ENCODE measurements around the gene MAP6. TPM values are rescaled to one million over a fixed set of nuclear protein-coding genes. Genes with fewer than 3 reads are reported as not detected.

MAP6 gene
- total and polyA plus RNA-seq, 2 of the 13 experiments (the other 11 are each of a cell fraction or from before 2014, with no cell fraction given): 0.04 TPM; not detected in 1

DNA sequence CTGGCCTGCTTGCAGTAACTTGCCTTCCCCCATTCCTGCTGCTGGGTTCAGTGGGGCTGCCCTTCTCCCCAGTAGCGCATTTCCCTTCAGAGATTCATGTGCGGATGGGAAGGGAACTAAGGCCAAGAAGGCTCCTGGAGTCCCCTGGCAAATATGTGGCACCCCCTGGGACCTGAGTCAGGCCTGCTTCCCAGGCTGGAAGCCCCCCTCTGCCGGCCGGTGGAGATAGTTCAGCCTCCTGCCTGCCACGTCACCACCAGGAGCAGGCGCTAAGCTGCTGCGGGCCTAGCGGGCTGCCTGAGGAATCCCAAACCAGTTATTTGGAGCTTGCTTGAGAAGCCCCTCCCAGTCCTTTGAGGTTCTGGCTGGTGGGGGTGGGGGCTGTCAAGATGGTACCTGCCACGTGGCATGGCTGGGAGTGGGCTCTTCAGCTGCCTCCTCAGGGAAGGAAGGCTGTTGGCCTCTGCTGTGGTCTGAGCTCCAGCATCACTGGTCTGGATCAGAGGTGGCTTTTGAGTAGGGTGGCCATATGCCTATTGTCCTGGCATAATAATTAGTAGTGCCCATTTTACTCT is 104.8 kb downstream of the MAP6 start (continued):
- no peak for TF ChIP-seq NFYB (CRISPR knock-in tag; IDR thresholded peaks at IDR 0.05)
- TF ChIP-seq MEF2D (CRISPR knock-in tag; IDR thresholded peaks at IDR 0.05): 0 out of 2 replicates have a peak, but pooled peaks have one; percentile 24
- TF ChIP-seq ZNF615 (CRISPR knock-in tag; IDR thresholded peaks at IDR 0.05; ENCODE audit: borderline replicate concordance): no peak
- no peak for TF ChIP-seq RAD51 (IDR thresholded peaks at IDR 0.05; ENCODE audit: borderline replicate concordance)
- no peak for TF ChIP-seq MAFG (CRISPR knock-in tag; IDR thresholded peaks at IDR 0.05)
- no peak for TF ChIP-seq ZNF253 (CRISPR knock-in tag; IDR thresholded peaks at IDR 0.05; ENCODE audit: borderline replicate concordance)
- no peak for TF ChIP-seq ZNF562 (CRISPR knock-in tag; IDR thresholded peaks at IDR 0.05; ENCODE audit: borderline replicate concordance)
- TF ChIP-seq ZFP1 (CRISPR knock-in tag; IDR thresholded peaks at IDR 0.05): no peak
- TF ChIP-seq, protein P1, sequence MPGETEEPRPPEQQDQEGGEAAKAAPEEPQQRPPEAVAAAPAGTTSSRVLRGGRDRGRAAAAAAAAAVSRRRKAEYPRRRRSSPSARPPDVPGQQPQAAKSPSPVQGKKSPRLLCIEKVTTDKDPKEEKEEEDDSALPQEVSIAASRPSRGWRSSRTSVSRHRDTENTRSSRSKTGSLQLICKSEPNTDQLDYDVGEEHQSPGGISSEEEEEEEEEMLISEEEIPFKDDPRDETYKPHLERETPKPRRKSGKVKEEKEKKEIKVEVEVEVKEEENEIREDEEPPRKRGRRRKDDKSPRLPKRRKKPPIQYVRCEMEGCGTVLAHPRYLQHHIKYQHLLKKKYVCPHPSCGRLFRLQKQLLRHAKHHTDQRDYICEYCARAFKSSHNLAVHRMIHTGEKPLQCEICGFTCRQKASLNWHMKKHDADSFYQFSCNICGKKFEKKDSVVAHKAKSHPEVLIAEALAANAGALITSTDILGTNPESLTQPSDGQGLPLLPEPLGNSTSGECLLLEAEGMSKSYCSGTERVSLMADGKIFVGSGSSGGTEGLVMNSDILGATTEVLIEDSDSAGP (CRISPR knock-in tag; IDR thresholded peaks at IDR 0.05; ENCODE audit: borderline replicate concordance): 0 out of 2 replicates have a peak, but pooled peaks have one; percentile 27
- no peak for TF ChIP-seq HNRNPK (IDR thresholded peaks at IDR 0.05; ENCODE audit: low read depth, low read length, poor library complexity, severe bottlenecking)
- no peak for TF ChIP-seq GPN1 (CRISPR knock-in tag; IDR thresholded peaks at IDR 0.05; ENCODE audit: borderline replicate concordance)
- no peak for TF ChIP-seq TRIM24 (CRISPR knock-in tag; IDR thresholded peaks at IDR 0.05)
- TF ChIP-seq ZNF30 (CRISPR knock-in tag; IDR thresholded peaks at IDR 0.05): no peak
- TF ChIP-seq, protein P2, sequence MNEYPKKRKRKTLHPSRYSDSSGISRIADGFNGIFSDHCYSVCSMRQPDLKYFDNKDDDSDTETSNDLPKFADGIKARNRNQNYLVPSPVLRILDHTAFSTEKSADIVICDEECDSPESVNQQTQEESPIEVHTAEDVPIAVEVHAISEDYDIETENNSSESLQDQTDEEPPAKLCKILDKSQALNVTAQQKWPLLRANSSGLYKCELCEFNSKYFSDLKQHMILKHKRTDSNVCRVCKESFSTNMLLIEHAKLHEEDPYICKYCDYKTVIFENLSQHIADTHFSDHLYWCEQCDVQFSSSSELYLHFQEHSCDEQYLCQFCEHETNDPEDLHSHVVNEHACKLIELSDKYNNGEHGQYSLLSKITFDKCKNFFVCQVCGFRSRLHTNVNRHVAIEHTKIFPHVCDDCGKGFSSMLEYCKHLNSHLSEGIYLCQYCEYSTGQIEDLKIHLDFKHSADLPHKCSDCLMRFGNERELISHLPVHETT (CRISPR knock-in tag; conservative IDR thresholded peaks at IDR 0.05): no peak
- TF ChIP-seq KDM6A (CRISPR knock-in tag; IDR thresholded peaks at IDR 0.05; ENCODE audit: low read depth): no peak
- TF ChIP-seq FOXP1 (IDR thresholded peaks at IDR 0.05): no peak
- TF ChIP-seq FOXP1 (CRISPR knock-in tag; IDR thresholded peaks at IDR 0.05): no peak
- no peak for TF ChIP-seq SCMH1 (CRISPR knock-in tag; IDR thresholded peaks at IDR 0.05; ENCODE audit: borderline replicate concordance)
- TF ChIP-seq, protein P3, sequence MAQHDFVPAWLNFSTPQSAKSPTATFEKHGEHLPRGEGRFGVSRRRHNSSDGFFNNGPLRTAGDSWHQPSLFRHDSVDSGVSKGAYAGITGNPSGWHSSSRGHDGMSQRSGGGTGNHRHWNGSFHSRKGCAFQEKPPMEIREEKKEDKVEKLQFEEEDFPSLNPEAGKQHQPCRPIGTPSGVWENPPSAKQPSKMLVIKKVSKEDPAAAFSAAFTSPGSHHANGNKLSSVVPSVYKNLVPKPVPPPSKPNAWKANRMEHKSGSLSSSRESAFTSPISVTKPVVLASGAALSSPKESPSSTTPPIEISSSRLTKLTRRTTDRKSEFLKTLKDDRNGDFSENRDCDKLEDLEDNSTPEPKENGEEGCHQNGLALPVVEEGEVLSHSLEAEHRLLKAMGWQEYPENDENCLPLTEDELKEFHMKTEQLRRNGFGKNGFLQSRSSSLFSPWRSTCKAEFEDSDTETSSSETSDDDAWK (CRISPR knock-in tag; IDR thresholded peaks at IDR 0.05): no peak
- no peak for TF ChIP-seq ZNF782 (CRISPR knock-in tag; IDR thresholded peaks at IDR 0.05; ENCODE audit: borderline replicate concordance)
- no peak; the same call in 1 of the 2 replicates for TF ChIP-seq ZNF547 (CRISPR knock-in tag; IDR thresholded peaks at IDR 0.05)
- TF ChIP-seq ZNF816 (CRISPR knock-in tag; IDR thresholded peaks at IDR 0.05; ENCODE audit: borderline replicate concordance): no peak
- TF ChIP-seq HHEX (CRISPR knock-in tag; IDR thresholded peaks at IDR 0.05): no peak
- TF ChIP-seq EED (CRISPR knock-in tag; IDR thresholded peaks at IDR 0.05): no peak
- TF ChIP-seq YY1 (IDR thresholded peaks at IDR 0.05; ENCODE audit: insufficient read depth, insufficient replicate concordance, low read depth, low read length): no peak
- TF ChIP-seq THYN1 (CRISPR knock-in tag; IDR thresholded peaks at IDR 0.05; ENCODE audit: borderline replicate concordance, low read depth): no peak
- TF ChIP-seq, protein P4, sequence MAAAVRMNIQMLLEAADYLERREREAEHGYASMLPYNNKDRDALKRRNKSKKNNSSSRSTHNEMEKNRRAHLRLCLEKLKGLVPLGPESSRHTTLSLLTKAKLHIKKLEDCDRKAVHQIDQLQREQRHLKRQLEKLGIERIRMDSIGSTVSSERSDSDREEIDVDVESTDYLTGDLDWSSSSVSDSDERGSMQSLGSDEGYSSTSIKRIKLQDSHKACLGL (CRISPR knock-in tag; IDR thresholded peaks at IDR 0.05): no peak
- no peak for TF ChIP-seq MIER2 (CRISPR knock-in tag; IDR thresholded peaks at IDR 0.05)
- TF ChIP-seq SIX1 (CRISPR knock-in tag; IDR thresholded peaks at IDR 0.05; ENCODE audit: borderline replicate concordance): no peak
- TF ChIP-seq GATAD1 (CRISPR knock-in tag; IDR thresholded peaks at IDR 0.05): no peak
